GM18520 (cell line): ENCODE data around the gene EGR1.

ENCODE experiments used
- ATAC-seq: cut with Tn5 transposase; IDR thresholded peaks from one replicate; pipeline ENCODE4 v1.9.1; 2021; ENCODE audit not compliant: unreplicated experiment

The EGR1 gene

GRCh38 chr5:138465261-138466124, at the start of gene EGR1:
TSS of gene EGR1 (plus strand) at chr5:138465479. CDS start at chr5:138465762, 283 bp downstream.
- peak; percentile 33 for ATAC-seq

GRCh38 chr5:138418444-138418843, 46.8 kb upstream of the EGR1 start:
- no peak for ATAC-seq

DNA sequence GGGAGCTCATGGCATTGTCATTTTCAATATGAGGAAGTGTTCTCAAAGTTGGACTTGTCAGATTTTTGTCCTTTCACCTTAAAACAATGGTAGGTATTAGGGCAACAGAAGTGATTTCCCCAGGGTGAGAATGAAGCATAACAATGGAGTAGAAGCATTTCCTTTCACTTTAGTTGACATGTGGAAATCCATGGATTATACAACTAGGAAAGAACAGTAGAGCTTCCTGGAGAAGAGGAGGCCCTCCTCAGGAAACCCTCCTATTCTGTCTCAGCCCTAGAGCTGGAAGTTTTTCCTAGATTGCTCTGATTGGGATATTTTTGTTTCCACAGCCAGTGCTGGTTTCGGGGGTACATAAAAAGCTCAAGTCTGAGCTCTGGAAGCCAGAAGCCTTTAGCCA, 40.2 kb upstream of the EGR1 start:
- no peak for ATAC-seq

- ATAC-seq = no peak
Measured at GRCh38 chr5:138435943-138436342, 29.3 kb upstream of the EGR1 start.

- ATAC-seq = no peak
Measured at GRCh38 chr5:138438003-138438723, 27.1 kb upstream of the EGR1 start.

- ATAC-seq = no peak
Measured at GRCh38 chr5:138438724-138439476, 26.4 kb upstream of the EGR1 start, which contains the start of gene REEP2. TSS of gene REEP2 (plus strand) at chr5:138439057. CDS start at chr5:138439209, 152 bp downstream.

- no peak for ATAC-seq
Measured at GRCh38 chr5:138439477-138440158, 25.7 kb upstream of the EGR1 start.

GRCh38 chr5:138440159-138441073, 24.9 kb upstream of the EGR1 start:
- no peak for ATAC-seq

GRCh38 chr5:138441221-138441620, 24.1 kb upstream of the EGR1 start:
- no peak for ATAC-seq

DNA sequence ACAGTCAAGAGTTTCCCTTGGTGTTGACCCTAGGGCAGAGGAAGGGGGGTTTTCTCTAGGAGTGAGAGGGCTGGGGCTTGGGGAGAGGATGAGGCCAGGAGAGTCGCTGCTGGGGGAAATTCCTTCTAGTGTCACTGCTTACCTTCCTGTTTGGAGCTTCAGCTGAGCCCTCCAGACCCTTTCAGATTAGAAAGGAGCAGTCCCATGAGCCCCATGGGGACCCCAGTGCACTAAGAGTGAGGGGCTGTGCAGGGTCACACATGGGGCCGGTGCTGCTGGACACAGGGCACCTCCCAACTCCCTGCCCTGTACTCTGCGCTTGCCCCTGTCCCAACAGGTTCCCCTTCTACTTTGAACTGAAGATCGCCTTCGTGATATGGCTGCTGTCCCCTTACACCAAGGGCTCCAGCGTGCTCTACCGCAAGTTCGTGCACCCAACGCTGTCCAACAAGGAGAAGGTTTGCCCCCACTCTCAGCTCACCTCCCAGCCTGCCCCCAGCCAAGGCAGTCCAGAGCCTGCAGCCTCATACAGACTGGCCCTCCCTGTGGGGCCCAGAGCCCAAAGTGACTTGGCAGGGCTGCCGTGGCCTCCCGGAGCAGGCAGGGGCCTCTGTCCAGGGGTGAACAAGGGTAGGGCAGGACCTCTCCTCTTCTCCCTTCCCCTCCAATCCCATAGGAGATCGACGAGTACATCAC, 21.1 kb upstream of the EGR1 start:
- ATAC-seq = no peak

DNA sequence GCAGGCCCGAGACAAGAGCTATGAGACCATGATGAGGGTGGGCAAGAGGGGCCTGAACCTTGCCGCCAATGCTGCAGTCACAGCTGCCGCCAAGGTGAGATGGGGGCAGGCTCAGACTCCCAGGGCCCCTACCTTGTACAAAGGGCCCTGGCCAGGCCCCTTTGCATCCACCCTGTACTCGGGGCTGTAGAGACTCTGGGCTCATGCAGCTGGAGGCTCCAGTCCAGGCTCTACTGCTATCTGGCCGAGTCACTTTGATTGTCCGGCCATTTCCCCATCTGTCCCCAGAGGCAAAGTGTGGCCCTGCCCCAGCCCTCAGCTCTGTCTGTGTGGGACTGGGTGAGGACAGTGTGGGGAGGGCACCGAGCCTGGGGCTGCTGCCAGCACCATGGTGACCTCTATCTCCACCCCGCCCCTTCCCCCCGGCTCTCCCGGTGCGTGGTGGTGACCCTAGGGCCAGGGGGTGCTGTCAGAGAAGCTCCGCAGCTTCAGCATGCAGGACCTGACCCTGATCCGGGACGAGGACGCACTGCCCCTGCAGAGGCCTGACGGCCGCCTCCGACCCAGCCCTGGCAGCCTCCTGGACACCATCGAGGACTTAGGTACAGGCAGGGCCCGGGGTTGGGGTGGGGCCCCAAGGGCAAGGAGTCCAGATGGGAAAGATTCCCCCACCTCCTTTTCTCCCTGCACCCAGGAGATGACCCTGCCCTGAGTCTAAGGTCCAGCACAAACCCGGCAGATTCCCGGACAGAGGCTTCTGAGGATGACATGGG, 20.3 kb upstream of the EGR1 start:
- no peak for ATAC-seq

DNA sequence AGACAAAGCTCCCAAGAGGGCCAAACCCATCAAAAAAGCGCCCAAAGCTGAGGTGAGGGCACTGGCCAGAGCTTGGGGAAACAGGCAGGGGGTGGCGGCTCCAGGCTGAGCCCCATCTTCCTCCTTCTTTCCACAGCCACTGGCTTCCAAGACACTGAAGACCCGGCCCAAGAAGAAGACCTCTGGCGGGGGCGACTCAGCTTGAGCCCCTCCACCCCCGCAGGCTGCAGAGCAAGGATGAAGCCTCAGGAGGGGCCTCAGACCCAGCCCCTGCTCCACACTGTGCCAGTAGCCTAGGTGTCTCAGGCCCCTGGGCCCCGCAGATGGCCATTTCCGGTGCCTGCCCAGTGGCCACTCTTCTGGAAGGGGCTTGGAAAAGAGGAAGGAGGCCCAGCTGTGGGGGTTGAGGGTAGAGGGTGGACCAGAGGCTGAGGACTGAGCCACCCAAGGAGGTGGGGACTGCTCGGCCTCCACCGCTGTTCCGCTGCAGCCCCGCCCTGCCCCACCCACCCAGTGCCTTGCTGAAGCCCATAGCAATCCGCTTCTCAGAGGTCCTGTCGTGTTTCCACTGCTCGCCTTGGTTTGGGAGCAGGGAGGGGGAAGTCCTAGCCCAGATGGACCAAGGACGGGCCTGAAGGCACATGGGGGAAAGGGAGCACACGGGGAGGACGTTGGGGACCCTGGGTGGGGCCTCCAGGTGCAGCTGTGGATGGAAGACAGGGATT, 19.6 kb upstream of the EGR1 start:
- ATAC-seq = no peak

DNA sequence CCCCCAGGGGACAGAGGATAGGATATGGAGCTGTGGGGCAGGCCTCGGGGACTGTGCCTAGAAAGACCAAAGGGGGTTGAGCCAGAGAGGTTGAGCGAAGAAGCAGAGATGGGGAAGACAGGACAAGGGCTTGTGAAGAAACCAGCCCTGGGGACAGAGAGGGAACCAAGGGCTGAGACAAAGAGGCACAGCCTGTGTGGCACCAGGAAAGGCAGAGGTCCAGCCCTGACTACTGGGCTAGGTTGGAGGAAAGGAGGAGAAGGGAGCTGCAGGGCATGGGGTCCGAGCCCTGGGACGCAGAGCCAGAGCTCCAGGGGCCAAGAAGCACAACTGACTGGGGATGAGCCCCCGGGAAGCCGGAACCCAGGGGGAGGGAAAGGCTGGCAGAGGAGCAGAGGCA, 17.2 kb upstream of the EGR1 start:
- ATAC-seq = no peak

DNA sequence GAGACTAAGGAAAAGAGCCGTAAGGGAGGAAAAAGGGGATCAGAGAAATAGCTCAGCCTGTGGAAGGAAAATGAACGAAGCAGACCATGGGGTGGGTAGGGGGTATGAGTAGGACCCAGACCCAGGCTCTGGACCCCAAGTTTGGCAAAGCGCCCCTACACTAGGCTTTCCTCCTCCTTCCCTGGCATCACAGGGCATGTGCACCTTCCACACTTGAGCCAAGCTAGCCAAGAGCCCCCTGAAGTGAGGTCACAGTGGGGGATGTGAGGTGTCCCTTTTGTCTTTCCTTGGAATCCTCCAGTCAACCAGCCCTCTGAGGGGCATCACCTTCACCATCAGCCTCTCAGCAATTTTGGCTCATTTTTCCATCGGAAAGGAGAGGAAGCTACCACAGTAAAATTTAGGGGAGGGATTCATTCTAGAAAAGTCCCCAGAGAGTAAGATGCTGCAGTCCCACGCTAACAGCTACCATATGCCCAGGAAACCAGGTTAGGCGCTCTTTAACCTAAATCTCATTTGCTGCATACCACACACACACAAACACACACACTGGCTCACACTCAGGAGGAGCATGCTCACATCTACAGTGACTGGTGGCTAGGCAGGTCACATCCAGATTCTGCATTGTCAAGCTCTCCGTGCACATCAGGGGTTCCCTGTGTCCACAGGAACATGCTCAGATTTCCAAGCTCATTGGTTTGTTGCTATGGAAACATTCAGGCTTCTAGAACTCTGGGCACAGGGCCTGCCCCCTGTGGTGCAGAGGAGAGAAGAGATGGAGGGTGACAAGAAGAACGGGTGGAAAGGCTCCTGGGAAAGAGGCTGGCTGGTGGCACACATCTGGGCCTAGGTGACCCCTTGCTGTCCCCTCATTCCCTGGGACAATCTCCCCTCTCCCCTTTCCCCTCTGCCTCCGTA, 16.5 kb upstream of the EGR1 start:
- ATAC-seq = no peak

DNA sequence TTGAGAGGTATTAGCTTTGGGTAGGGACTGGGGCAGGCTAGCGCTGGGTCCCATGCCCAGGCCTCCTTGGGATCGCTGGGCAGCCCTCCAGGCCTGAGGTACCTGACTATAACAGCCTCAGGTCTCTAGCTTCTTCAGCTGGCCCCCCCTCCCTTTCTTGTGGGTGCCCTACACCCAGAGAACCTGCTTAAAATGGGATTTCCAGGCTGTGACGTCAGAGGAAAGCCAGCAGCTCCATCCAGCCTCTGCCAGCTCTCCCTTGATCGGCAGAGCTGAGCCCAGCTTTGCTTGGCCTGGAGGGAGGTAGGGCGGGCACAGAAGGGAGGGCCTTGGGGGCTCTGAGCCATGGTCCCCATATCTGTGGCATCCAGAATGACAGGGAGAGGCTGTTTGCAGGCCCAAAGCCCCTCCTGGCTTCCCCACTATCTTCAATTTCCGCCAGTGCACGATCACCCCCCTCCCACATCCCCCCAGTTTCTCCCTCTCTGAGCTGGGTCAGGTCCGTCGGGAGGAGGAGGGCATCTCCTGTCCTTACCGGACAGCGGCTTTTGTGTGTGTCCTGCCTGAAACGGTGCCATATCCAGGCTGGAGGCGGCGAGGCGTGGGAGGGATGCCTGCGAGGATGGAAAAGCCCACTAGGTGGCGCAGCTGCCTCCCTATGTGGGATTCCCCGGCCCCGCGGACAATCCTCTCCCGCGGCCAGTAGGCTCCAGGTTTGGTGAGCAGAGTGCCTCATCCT, 15.6 kb upstream of the EGR1 start:
- no peak for ATAC-seq

GRCh38 chr5:138450971-138451370, 14.3 kb upstream of the EGR1 start:
- ATAC-seq = no peak
